H1 (cell line): ENCODE measurements around the gene CEP78. TPM values are rescaled to one million over a fixed set of nuclear protein-coding genes. Genes with fewer than 3 reads are reported as not detected.

ENCODE experiments used
- CHD1 ChIP-seq: IDR thresholded peaks from 2 replicates; pipeline ENCODE4 v1.6.1; 2012; ENCODE audit warnings: low read depth, low read length, improper control_type of control experiment
- CHD7 ChIP-seq: fragments of 300-600 bp; sonication (generic); IDR thresholded peaks from 2 replicates; pipeline ENCODE4 v1.7.1; 2012; ENCODE audit warnings: low read length, moderate library complexity, mild to moderate bottlenecking, inconsistent platforms; ENCODE audit not compliant: insufficient replicate concordance
- CTBP2 ChIP-seq: IDR thresholded peaks from 2 replicates; pipeline ENCODE4 v1.7.0; 2011; ENCODE audit warnings: borderline replicate concordance, mild to moderate bottlenecking, moderate library complexity, mixed read lengths, low read length; ENCODE audit not compliant: insufficient read depth, insufficient read length
- KDM1A ChIP-seq: fragments of 200-600, 300-600 bp; sonication (generic); IDR thresholded peaks from 2 replicates; pipeline ENCODE4 v1.7.1; 2016; ENCODE audit warnings: mild to moderate bottlenecking, low read length, borderline replicate concordance
- MAFK ChIP-seq: IDR thresholded peaks from 2 replicates; pipeline ENCODE4 v1.6.1; 2012; ENCODE audit warnings: low read depth, mild to moderate bottlenecking, improper control_type of control experiment, low read length
- SP2 ChIP-seq: IDR thresholded peaks from 2 replicates; pipeline ENCODE4 v1.6.1; 2012; ENCODE audit warnings: mild to moderate bottlenecking, low read length, inconsistent platforms
- SP4 ChIP-seq: IDR thresholded peaks from 2 replicates; pipeline ENCODE4 v1.6.1; 2012; ENCODE audit warnings: low read length, inconsistent platforms
- TAF1 ChIP-seq: IDR thresholded peaks from 2 replicates; pipeline ENCODE4 v1.6.1; 2011; ENCODE audit warnings: mild to moderate bottlenecking, low read depth, low read length
- polyA plus RNA-seq, 7 experiments: library from polyadenylated mRNA; depleted of rRNA in 3 of 7; stranded (reverse) in 5 of 7; unstranded in 2 of 7; fragments of >200 nt in 5 of 7; fragments of 200-250 nt in 2 of 7; gene quantifications; 1 replicate in 5 of 7; 2 replicates in 1 of 7; 4 replicates in 1 of 7; pipeline versions ENCODE4 v1.2.1 to v1.2.3, GENCODE V29; 2011 to 2013; ENCODE audit warnings: missing spikeins in 2 of 7, mixed read lengths in 2 of 7
- total RNA-seq: library from RNA; stranded (reverse); fragmentation: NEBNext Ultra II Directional; extraction: Animal tissue kit (Norgen Biotek cat#: 25700); gene quantifications from 2 replicates; pipeline ENCODE4 v1.2.1, GENCODE V29; 2021

The CEP78 gene
- total and polyA plus RNA-seq, 2 of the 8 experiments (the other 6 are each of a cell fraction or from before 2014, with no cell fraction given): 10.3 to 40.9 TPM

DNA sequence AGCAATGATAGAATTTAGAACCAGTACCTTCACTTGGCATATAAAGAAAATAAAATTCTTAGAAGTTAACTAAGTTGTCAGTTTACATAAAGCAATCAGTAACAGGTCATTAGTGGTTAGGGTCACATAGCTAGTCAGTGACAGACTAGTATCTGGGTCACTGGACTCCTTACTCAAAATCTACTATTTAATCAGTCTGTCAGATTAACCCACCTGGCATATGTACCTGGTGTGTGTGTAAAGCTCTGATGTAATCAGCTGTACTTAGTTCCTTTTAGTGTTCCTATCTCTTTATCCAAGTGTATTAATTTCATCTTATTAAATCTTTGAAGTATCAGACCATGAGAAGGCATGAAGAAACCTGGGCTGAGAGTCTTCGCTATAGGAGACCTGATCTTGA lies 7.3 kb downstream of the CEP78 start (continued):
- no peak for TF ChIP-seq CHD7
- no peak for TF ChIP-seq KDM1A
- TF ChIP-seq CTBP2: no peak
- no peak for TF ChIP-seq MAFK
- no peak for TF ChIP-seq CHD1
- no peak for TF ChIP-seq SP4
- TF ChIP-seq SP2: no peak
- TF ChIP-seq TAF1: no peak
